Keratinocyte (primary cell): ENCODE data around the gene PCIF1.

Source experiments
- CTCF ChIP-seq, 3 experiments: IDR thresholded peaks in 1 of 3; conservative IDR thresholded peaks in 1 of 3; optimal IDR thresholded peaks in 1 of 3; 2 replicates in 2 of 3; 3 replicates in 1 of 3; pipeline versions ENCODE3 to v1.5.1; 2011; ENCODE audit warnings: low read length in 3 of 3, mild to moderate bottlenecking in 3 of 3, moderate library complexity in 2 of 3, control low read depth in 1 of 3, inconsistent platforms in 1 of 3; ENCODE audit not compliant: insufficient read depth in 2 of 3; ENCODE audit errors: extremely low read depth in 1 of 3
- EZH2 ChIP-seq: IDR thresholded peaks from one replicate; pipeline ENCODE4 v1.6.1; 2012; ENCODE audit warnings: inconsistent platforms, mild to moderate bottlenecking, low read length, moderate library complexity

GRCh38 chr20:45893831-45894230, 40.7 kb upstream of the PCIF1 start:
- TF ChIP-seq CTCF (optimal IDR thresholded peaks at IDR 0.05 in 1 of 3, IDR thresholded peaks at IDR 0.05 in 1 of 3, conservative IDR thresholded peaks at IDR 0.05 in 1 of 3; ENCODE audit: extremely low read depth in 1 of 3, insufficient read depth in 2 of 3, low read length in 3 of 3), result no peak
- TF ChIP-seq EZH2, result no peak
